ENCODE results near the gene OLFML2A.

DNA sequence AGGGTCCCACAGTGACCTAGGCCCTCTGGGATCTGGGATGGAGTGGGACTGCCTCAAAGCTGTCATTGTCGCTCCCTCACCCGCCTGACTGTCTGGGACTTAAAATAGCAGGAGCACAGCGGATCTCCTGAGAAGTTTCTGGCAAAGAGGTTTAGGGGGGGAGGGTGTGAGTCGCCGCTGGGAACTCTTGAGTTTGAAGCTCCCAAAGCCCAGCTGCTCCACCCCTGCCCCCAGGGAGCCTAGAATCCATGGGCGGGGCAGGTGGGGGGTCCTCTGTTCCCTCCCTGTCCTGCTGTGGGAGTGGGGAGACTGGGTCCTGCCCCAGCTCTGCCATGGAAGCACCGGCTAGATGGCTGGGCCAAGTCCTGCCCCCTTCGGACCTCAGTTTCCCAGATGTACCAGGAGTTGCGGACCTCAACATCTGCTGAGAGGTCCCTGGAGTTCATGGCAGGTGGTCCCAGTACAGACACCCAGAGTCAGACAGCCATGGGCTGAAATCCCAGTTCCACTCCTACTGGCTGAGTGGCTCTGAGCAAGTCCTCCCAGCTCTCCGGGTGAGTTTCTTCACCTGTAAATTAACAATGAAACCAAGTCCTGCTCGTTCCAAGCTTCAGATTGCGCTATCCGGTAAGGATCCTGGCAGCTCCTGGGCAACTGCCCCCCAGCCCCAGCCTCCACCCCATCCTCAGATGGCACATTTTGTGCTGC, 75.3 kb downstream of the OLFML2A start:
- TF ChIP-seq EZH2 (IDR thresholded peaks at IDR 0.05; ENCODE audit: borderline replicate concordance), result no peak
- no peak for TF ChIP-seq EZH2phosphoT487 (IDR thresholded peaks at IDR 0.05; ENCODE audit: low read depth, severe bottlenecking, unreplicated experiment)
- TF ChIP-seq, protein P1, sequence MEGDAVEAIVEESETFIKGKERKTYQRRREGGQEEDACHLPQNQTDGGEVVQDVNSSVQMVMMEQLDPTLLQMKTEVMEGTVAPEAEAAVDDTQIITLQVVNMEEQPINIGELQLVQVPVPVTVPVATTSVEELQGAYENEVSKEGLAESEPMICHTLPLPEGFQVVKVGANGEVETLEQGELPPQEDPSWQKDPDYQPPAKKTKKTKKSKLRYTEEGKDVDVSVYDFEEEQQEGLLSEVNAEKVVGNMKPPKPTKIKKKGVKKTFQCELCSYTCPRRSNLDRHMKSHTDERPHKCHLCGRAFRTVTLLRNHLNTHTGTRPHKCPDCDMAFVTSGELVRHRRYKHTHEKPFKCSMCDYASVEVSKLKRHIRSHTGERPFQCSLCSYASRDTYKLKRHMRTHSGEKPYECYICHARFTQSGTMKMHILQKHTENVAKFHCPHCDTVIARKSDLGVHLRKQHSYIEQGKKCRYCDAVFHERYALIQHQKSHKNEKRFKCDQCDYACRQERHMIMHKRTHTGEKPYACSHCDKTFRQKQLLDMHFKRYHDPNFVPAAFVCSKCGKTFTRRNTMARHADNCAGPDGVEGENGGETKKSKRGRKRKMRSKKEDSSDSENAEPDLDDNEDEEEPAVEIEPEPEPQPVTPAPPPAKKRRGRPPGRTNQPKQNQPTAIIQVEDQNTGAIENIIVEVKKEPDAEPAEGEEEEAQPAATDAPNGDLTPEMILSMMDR (IDR thresholded peaks at IDR 0.05; ENCODE audit: poor library complexity), result no peak

Data from hepatocyte (in vitro differentiated cells).